GOT3 (cell line): ENCODE data around the gene ACER2.
"Not testable (repeated sequence)": the region's sequence is repeated elsewhere in the genome, so short reads cannot be mapped to it uniquely, and the experiment has no call there.

Experiments used
- DNase-seq: peaks from one replicate; lab custom pipeline; 2025; ENCODE audit warnings: mixed read lengths; lab: John Stamatoyannopoulos, UW

Gene ACER2

GRCh38 chr9:19409401-19410194 is 789 bp downstream of the ACER2 start:
- DNase-seq = no peak

GRCh38 chr9:19410195-19410503 is 1.3 kb downstream of the ACER2 start:
- no peak for DNase-seq

GRCh38 chr9:19410594-19410993 is 1.8 kb downstream of the ACER2 start:
- no peak for DNase-seq

DNA sequence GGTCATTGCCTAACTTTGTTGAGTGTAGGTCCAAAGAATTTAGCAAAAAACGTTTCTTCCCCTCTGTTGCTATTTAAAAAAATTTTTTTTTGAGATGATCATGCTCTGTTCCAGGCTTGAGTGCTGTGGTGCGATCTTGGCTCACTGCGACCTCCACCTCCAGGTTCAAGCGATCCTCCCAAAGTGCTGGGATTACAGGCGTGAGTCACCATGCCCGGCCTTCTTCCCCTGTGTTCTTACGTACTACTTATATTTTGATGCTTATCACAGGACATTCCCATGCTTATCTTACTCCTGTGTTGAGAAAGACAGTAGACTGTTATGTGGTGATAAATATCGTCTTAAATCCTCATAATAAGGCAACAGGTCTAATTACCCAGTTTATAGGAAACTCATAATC is 2.5 kb downstream of the ACER2 start:
- no peak for DNase-seq

DNA sequence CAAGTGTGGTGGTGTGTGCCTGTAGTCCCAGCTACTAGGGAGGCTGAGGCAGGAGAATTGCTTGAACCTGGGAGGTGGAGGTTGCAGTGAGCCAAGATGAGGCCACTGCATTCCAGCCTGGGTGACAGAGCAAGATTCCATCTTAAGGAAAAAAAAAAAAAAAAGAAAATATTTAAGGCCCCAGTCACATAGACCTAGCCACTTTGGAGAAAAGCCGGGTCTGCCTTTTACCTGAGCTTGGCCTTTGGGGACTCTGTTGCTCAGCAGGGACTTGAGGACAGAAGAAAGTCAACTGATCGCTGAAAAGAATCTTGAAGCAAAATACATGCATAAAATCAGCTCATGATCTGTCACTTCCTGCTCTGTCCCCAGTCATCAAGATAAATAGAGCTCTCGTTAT is 4.6 kb downstream of the ACER2 start:
- DNase-seq = not testable (repeated sequence)

- DNase-seq = no peak
Observed at GRCh38 chr9:19416143-19416542, 7.3 kb downstream of the ACER2 start.

DNA sequence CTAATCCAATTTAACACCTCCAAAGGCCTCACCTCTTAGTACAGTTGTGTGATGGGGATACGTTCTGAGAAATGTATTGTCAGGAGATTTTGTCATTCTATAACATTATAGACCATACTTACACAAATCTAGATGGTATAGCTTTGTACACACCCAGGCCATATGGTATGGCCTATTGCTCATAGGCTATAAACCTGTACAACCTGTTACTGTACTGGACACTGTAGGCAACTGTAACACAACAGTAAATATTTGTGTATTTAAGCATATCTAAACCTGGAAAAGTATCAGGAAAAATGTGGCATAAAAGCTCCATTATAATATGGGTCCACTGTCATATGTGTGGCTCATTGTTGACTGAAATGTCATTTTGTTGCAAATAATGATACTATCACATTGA is 12.1 kb downstream of the ACER2 start:
- no peak for DNase-seq

GRCh38 chr9:19423163-19423562 is 14.4 kb downstream of the ACER2 start:
- DNase-seq = no peak

DNA sequence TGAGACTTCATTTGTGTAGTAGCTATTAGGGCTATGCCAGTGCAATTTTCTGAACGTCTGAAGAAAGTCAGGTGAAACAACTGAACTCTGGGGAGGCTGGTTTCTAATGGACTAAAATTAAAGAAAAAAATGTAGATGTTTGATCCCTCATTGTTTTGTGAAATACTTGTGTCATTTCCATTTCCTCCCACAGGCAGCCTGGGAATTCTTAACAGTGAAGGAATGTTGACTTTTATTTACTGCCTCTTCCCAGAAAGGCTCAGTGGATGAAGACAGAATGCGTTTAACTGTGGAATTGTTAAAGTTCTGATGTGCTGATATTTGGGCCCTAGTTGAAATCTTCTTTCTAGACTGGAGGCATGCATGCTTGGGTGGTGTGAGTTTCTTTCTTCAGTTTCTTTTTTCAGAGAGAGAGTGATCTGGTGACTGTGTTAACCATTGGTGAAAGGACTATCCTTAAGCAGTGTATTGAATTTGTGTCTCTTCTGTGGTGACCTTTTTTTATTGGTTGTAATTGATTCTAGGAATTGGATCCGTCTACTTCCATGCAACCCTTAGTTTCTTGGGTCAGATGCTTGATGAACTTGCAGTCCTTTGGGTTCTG is 15.5 kb downstream of the ACER2 start:
- DNase-seq = no peak

DNA sequence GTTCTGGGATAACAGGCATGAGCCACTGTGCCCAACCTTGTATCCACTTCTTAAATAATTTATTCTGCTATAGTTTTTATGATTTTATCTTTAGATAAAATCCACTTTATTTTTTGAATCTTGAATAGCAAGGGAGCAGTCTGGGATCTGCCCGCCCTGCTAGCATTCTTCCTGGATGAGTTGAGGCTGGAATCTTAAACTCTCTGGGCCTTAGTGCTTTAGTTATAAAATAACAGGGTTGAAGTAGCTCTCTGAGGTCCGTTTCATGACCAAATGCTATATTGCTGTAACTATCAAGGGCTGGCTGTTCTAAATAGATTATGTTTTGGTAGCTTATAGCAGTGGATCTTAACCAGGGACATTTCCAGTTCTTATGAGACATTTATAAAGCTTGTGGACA is 20.8 kb downstream of the ACER2 start:
- no peak for DNase-seq

DNA sequence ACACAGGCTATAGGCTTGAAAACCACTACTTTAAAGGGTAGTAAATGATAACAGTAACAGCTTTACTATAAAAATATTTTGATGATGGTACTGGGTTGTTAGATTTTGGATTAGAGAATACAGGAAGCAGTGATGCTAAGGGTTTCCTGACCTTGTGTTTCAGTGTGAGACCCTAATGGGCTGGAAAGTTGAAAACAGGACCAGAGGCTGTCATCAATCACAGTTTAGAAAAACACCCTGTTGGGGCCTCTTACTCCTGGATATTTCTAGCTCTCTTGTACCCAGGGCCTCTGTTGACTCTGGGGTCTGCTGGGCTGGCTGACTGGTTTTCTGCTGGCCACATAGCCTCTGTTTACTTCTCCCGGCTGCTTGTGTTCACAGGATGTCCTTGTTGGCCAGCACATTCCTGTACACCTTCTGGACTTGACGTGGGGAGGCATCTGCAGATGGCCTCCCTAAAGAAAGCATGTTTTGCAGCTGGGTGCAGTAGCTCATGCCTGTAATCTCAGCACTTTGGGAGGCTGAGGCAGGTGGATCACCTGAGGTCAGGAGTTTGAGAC is 21.5 kb downstream of the ACER2 start:
- DNase-seq = no peak

DNA sequence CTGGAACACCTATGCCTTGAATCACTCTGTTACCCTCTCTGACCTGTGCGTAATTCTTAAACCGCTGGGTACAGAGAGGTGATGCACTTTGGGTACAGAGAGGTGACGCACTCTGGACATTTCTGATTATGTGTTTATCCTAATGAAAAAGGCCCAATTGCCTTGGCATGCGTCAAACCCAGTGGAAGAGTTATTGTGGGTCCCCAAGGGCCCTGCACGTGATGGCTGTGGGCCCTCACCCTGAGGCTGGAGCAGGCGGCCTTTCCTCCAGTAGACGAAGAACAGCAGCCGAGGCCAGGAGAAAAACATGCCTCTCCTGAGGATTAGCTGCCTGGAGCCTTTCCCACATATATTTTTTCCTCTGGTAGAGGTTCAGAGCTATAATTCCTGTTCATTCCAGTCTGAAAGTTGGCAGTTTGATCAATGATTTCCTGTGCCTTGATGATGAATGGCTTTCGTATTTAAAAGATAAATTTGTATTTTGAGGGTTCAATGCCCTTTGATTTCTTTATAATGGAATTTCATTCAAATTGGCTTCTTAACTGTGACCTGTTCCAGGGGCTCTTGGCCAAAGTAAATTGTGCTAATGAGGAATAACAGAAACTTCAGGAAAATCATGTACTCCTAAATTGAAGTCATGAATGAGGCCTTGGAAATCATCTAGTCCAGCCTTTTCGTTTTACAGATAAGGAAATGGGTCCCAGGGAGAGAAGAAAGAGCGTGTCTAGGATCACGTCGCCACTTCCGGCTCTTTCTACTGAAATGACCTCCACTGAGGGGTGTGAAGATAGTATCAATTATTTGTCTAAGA is 22.8 kb downstream of the ACER2 start:
- DNase-seq = no peak

- no peak for DNase-seq
Observed at GRCh38 chr9:19432473-19432872, 23.7 kb downstream of the ACER2 start.

DNA sequence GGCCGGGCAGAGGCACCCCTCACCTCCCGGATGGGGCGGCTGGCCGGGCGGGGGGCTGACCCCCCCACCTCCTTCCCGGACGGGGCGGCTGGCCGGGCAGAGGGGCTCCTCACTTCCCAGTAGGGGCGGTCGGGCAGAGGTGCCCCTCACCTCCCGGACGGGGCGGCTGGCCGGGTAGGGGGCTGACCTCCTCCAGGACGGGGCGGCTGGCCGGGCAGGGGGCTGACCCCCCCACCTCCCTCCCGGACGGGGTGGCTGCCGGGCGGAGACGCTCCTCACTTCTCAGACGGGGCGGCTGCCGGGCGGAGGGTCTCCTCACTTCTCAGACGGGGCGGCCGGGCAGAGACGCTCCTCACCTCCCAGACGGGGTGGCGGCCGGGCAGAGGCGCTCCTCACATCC is 24.9 kb downstream of the ACER2 start:
- not testable (repeated sequence) for DNase-seq

DNA sequence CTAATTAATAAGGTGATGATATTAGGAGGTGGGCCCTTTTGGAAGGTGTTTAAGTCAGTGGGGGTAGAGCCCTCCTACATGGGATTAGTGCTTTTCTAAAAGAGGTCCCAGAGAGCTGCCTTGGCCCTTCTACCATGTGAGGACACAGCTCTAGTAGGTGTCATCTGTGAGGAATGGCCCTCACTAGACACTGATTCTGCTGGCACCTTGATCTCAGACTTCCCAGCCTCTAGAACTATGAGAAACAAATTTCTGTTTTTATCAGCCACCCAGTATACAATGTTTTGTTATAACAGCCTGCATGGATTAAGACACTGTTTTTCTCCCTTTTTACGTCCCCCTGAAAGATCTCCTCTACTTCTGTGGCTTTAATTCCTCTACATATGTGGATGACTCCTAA is 31.6 kb downstream of the ACER2 start:
- DNase-seq = no peak

DNA sequence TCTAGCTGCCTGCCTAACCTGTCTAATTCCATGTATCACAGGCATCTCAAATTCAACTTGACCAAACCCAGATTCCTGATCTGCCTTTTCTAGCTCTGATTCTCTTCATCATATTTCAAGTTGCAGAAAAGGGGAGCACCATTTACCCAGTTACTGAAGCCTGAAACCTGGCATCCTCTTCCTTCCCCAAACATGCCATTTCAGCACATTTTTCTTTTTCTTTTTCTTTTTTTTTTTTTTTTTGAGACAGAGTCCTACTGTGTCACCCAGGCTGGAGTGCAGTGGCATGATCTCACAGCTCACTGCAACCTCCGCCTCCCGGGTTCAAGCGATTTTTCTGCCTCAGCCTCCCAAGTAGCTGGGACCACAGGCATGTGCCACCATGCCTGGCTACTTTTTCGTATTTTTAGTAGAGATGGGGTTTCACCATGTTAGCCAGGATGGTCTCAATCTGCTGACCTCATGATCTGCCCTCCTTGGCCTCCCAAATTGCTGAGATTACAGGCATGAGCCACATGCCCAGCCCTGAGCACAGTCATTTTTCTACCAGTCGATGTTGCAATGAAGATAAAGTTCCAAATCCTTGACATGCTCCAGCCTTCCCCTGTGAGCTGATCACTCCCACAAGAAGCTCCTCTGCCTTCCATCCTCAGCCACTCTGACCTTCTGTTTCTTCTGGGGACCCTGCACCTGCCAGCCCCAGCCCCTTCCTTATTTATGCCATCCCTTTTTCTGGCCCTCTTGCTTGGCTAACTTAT is 32.2 kb downstream of the ACER2 start:
- no peak for DNase-seq

GRCh38 chr9:19441730-19442129 is 32.9 kb downstream of the ACER2 start:
- DNase-seq = no peak

- no peak for DNase-seq
Observed at GRCh38 chr9:19442240-19442639, 33.4 kb downstream of the ACER2 start.

DNA sequence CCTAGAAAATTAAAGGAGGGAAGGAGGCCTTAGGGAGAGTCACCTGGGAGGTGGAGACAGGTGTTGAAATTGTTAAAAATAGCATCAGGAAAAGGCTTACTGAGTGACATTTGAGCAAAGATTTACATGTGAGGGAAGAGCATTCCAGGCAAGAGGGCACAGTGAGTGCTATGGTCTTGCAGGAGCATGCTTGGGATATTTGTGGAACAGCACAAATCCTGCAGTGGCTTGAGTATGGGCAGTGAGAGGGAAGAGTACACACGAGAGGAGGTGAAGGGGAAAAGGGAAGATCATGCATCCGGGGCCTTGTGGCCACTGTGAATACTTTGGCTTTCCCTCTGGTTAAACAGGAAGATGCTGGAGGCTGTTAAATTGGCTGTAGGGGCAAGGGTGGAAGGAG is 36.6 kb downstream of the ACER2 start:
- no peak for DNase-seq

DNA sequence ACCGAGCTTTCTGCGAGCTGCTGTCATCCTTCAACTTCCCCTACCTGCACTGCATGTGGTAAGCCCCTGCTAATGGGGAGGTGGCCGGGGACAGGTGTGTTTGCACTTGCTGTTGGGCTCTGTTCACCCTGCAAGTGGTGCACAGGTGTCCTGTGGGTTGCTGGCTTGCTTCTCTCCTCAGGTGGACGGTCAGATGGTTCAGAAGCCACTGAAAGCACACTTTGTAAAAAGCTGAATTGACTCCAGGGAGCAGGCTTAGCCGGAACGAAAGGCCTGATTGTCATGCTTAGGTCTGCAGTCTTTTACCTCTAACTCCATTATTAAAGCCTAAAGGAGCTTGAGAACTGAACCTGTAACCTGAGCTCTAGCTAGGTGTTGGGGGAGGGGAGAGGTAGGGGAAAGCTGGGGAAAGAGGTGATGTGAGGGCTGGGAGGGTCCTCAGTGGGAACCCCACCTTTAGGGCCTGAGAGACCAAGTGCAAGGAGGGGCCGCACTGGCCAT is 37.6 kb downstream of the ACER2 start:
- no peak for DNase-seq

DNA sequence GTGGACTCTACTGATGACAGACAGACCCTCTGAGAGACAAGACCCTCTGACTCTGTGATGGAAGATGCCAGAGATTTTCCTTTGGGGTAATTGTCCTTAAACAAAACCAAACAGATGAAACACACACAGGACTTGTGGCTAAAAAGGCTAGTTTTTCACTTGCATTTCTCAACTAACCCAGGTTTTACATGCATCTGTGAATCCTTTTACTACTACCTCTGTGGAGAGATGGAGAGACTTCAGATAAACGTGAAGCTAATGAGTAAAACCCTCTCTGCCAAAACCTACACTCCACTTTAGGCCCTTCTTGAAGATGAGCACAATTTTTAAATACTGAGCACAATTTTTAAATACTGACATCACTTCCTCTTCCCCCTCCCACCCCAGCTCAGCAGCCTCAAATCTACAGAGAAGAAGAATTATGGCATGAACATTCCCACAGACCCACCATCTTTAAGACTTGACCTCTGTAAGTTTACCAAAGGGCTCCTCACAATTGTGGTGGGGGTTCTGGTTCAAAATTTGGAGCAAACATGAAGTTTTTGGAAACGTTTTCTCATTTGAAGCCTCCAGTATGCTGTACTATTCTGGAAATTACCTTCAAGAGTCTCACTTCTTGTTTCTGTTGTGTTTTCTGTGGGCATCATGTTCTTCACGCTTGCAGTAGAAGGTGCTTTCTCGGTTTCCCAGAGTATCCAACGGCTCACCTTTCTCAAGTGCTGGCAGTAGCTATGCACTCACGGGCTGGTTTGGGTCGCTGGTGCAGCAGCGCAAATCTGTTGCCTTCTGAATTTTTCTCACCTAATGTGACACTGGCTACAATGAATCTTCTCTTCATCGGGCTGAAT is 42.7 kb downstream of the ACER2 start:
- DNase-seq = no peak
